HepG2 (cell line): Measurements from ENCODE around the gene AP4M1. TPM values are rescaled to one million over a fixed set of nuclear protein-coding genes. Genes with fewer than 3 reads are reported as not detected.

Experiments used
- AHR ChIP-seq: IDR thresholded peaks from 2 replicates; pipeline ENCODE4 v1.6.1; 2018; ENCODE audit warnings: missing genetic modification reagents, missing compliant biosample characterization
- CBX1 ChIP-seq: IDR thresholded peaks from one replicate; pipeline ENCODE4 v1.6.1; 2016; ENCODE audit warnings: antibody characterized with exemption, low read depth
- GATAD1 ChIP-seq: IDR thresholded peaks from 2 replicates; pipeline ENCODE4 v1.6.1; 2016; ENCODE audit warnings: missing genetic modification reagents, missing compliant biosample characterization
- HNF1A ChIP-seq, 2 experiments: sonication (generic) in 1 of 2; formaldehyde crosslinking in 1 of 2; IDR thresholded peaks; 2 replicates each; pipeline versions ENCODE4 v1.4.0 to v1.6.1; 2016 to 2020; ENCODE audit warnings: borderline replicate concordance in 1 of 2, low read depth in 1 of 2, mild to moderate bottlenecking in 1 of 2, missing genetic modification reagents in 1 of 2
- MAF1 ChIP-seq: sonication (generic); formaldehyde crosslinking; IDR thresholded peaks from 2 replicates; pipeline ENCODE4 v1.5.0; 2020; ENCODE audit warnings: missing genetic modification reagents, borderline replicate concordance
- ZBTB33 ChIP-seq: sonication (generic); formaldehyde crosslinking; IDR thresholded peaks from 2 replicates; pipeline ENCODE4 v1.4.0; 2020; ENCODE audit warnings: missing genetic modification reagents
- ZBTB7A ChIP-seq: sonication (generic); formaldehyde crosslinking; IDR thresholded peaks from 2 replicates; pipeline ENCODE4 v1.8.0; 2022; ENCODE audit warnings: mild to moderate bottlenecking, missing genetic modification reagents
- ZHX2 ChIP-seq, 2 experiments: sonication (generic) in 1 of 2; formaldehyde crosslinking in 1 of 2; IDR thresholded peaks; 2 replicates each; pipeline versions ENCODE4 v1.6.1 to v1.9.0; 2014 to 2022; ENCODE audit warnings: antibody characterized with exemption in 1 of 2, borderline replicate concordance in 1 of 2, inconsistent platforms in 1 of 2, low read depth in 1 of 2, missing genetic modification reagents in 1 of 2
- ZNF503 ChIP-seq: sonication (generic); formaldehyde crosslinking; IDR thresholded peaks from 2 replicates; pipeline ENCODE4 v1.4.0; 2020; ENCODE audit warnings: missing genetic modification reagents
- ZNF547 ChIP-seq: sonication (generic); formaldehyde crosslinking; IDR thresholded peaks from 2 replicates; pipeline ENCODE4 v1.5.1; 2020; ENCODE audit warnings: mild to moderate bottlenecking, missing genetic modification reagents
- ZNF790 ChIP-seq: sonication (generic); formaldehyde crosslinking; IDR thresholded peaks from 2 replicates; pipeline ENCODE4 v1.8.0; 2022; ENCODE audit warnings: missing genetic modification reagents, mild to moderate bottlenecking, borderline replicate concordance
- polyA plus RNA-seq, 8 experiments: library from polyadenylated mRNA; depleted of rRNA in 3 of 8; stranded (reverse) in 7 of 8; unstranded in 1 of 8; fragments of >200 nt; fragmentation: Illumina TruSeq in 4 of 8; extraction: Trizol in 4 of 8; gene quantifications; 2 replicates each; pipeline versions ENCODE4 v1.2.1 to v1.2.3, GENCODE V29; 2011 to 2016; ENCODE audit warnings: low read depth in 4 of 8, missing spikeins in 1 of 8, mixed read lengths in 1 of 8; ENCODE audit not compliant: insufficient read depth in 1 of 8
- total RNA-seq, 5 experiments: library from RNA; depleted of rRNA; stranded (reverse); fragments of >200 nt; fragmentation: Illumina TruSeq; extraction: Trizol; gene quantifications; 2 replicates each; pipeline ENCODE4 v1.2.3, GENCODE V29; 2016; ENCODE audit warnings: low read depth in 1 of 5

AP4M1 gene
- total and polyA plus RNA-seq, 2 of the 13 experiments (the other 11 are each of a cell fraction or from before 2014, with no cell fraction given) = 6.3 to 9.7 TPM

- TF ChIP-seq ZHX2 (IDR thresholded peaks at IDR 0.05; ENCODE audit: low read depth) (no peak; the same call in 1 of the 2 replicates), ZHX2 (CRISPR knock-in tag; IDR thresholded peaks at IDR 0.05; ENCODE audit: borderline replicate concordance) (0 out of 2 replicates have a peak, but pooled peaks have one; percentile 91), GATAD1 (CRISPR knock-in tag) (peak; percentile 91), ZNF503 (CRISPR knock-in tag) (peak; percentile 44), ZBTB33 (CRISPR knock-in tag) (peak; percentile 33; the same call in 1 of the 2 replicates), ZNF790 (CRISPR knock-in tag) (peak; percentile 48; the same call in 1 of the 2 replicates), HNF1A (IDR thresholded peaks at IDR 0.05; ENCODE audit: low read depth) (no peak), HNF1A (CRISPR knock-in tag; IDR thresholded peaks at IDR 0.05; ENCODE audit: borderline replicate concordance) (peak; percentile 87), ZBTB7A (CRISPR knock-in tag) (no peak; the same call in none of the 2 replicates), ZNF547 (CRISPR knock-in tag) (peak; percentile 98), AHR (CRISPR knock-in tag) (peak; percentile 91), CBX1 (peak; percentile 92), MAF1 (CRISPR knock-in tag) (no peak; the same call in 1 of the 2 replicates)
Observed at GRCh38 chr7:100088621-100089457, 12.6 kb upstream of the AP4M1 start, which contains the start of gene COPS6 (continued).
